HG02840 (cell line): ENCODE measurements around the gene TOM1.
"Not testable (repeated sequence)": the region's sequence is repeated elsewhere in the genome, so short reads cannot be mapped to it uniquely, and the experiment has no call there.

ENCODE experiments used
- ATAC-seq: cut with Tn5 transposase; IDR thresholded peaks from one replicate; pipeline ENCODE4 v1.9.1; 2021; ENCODE audit warnings: mild to moderate bottlenecking, moderate library complexity, moderate number of reproducible peaks; ENCODE audit not compliant: unreplicated experiment, low FRiP score

TOM1 gene

DNA sequence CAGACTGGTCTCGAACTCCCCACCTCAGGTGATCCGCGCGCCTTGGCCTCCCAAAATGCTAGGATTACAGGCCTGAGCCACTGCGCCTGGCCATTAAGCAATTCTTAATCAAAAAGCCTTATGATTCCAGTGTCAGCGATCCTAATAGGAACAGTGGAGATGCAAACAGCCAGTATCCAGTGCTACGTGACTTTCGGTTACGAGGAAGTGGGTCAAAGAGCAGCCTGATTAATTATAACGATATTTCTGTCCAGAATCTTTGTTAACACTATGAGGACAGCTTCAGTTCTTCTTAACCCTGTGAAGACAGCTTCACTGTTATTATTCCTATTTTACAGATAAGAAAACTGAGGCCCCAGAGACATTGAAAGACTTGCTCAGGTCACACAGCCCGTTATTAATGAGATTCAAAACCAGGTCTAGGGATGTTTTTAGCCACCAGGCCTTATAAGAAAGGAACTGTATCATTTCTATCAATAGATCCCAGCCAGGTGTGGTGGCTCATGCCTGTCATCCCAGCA is 63.9 kb downstream of the TOM1 start:
- no peak for ATAC-seq

GRCh38 chr22:35364230-35364629 is 64.5 kb downstream of the TOM1 start:
- not testable (repeated sequence) for ATAC-seq

DNA sequence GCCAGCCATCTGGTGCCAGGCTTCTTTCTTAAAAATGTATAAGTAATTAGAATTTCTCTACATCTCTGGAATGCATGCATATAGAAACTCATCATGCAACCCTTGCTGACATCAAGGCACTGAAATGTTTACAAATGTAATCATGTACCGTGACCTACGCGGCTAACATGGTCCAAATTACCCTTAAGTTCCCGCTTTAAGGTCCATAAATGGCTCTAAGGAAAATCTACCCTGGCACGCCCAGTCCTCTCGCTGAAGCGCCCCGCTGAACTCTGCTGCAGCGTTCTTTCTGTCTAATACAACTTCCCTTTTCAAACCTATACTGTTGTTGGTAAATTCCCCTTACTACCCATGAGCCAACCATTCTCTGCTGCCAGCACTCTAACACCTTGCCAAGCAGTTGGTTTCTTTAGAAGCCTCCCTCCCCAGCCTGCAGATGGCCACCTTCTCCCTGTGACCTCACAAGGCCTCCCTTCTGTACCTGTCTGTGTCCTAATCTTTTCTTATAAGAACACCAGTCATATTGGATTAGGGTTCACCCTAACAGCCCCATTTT is 67.7 kb downstream of the TOM1 start:
- no peak for ATAC-seq

DNA sequence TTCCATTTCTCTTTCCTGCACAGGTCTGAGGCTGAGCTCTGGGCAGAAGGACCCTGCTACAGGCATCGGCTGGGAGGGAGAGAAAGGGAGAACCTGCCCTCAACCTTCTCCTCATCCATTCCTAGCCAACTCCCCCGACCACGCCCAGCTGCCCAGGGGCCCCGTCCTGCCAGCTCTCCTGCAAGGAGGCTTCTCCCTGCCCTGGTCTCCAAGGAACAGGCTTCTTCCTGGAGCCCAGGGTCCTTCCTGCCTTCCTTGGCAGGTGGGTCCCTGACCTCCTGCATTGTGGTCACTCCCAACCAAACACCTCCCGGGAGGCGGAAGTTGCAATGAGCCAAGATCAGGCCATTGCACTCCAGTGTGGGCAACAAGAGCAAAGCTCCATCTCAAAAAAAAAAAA is 68.7 kb downstream of the TOM1 start:
- no peak for ATAC-seq

DNA sequence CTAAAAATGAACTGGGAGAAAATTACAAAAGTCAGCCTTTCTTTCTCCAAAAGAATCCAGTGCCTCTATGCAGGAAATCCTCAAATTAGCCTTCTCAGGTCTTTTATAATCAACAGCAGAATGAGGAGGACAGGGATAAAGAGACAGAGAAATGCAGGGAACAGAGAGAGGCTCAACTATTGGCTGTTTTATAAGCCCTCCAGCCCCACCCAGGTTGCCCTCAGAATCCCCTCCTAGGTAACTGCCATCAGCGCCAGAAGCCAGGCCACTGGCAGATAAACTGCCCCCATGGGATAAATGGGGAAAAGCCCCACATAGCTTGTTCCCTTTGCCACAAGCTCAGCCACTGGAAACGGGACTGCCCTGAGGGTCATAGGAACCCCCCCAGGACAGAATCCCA is 70.3 kb downstream of the TOM1 start:
- no peak for ATAC-seq

DNA sequence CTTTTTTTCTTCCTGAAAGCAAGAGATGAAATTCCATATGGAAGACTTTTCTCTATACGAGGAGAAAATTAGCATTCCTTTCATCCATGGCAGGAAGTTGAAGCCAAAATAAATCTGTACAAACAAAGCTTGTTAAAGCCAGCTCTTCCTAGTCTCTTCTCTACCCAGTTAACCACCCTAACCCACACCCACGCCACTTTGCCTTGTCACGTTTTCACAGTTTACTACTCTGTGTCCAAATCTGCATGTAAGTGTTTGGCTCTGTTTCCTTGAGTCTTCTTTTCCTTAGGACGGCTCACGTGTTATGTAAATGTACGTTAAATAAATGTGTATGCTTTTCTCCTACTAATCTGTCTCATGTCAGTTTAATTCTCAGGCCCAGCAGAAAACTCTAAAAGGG is 74.1 kb downstream of the TOM1 start:
- no peak for ATAC-seq

- ATAC-seq = no peak
These were observed 75.3 kb downstream of the TOM1 start for GRCh38 chr22:35375031-35375430.

- ATAC-seq = no peak
These were observed 75.8 kb downstream of the TOM1 start for GRCh38 chr22:35375526-35375925.

GRCh38 chr22:35376728-35377472 is 77.2 kb downstream of the TOM1 start:
- ATAC-seq = peak; percentile 62

- ATAC-seq = no peak
These were observed 78.0 kb downstream of the TOM1 start for GRCh38 chr22:35377735-35378134.

GRCh38 chr22:35378621-35379020 is 78.9 kb downstream of the TOM1 start:
- ATAC-seq = no peak

DNA sequence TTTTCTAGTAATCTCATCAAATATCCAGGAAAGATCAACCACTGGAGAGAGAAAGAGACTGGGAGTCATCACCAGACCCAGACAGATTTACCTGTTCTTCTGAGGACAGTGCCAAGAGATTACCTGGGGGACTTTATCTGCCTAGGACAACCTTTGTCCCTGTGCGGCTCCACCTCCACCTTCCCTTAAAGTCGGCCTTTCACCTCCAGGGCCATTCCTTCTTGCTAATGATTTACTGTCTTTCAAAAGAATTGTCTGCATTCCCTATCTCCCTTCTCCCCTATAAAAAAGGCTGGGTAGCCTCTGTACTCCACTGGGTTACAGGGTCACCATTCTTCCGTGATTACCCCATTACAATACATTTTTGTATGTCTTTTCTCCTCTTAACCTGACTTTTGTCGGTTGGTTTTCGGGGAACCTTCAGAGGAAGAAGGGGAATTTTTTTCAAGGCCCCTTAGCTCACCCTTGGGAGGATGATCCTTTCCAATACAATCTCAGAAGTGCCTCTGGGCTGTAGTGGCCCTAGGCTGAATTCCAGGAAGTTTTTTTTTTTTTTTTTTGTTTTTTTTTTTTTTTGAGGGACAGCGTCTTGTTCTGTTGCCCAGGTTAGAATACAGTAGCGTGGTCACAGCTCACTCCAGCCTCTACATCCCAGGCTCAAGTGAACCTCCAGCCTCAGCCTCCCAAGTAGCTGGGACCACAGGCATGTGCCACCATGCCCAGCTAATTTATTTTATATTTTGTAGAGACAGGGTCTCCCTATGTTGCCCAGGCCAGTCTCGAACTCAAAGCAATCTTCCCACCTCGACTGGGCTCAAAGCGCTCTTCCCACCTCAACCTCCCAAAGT is 79.7 kb downstream of the TOM1 start:
- no peak for ATAC-seq

DNA sequence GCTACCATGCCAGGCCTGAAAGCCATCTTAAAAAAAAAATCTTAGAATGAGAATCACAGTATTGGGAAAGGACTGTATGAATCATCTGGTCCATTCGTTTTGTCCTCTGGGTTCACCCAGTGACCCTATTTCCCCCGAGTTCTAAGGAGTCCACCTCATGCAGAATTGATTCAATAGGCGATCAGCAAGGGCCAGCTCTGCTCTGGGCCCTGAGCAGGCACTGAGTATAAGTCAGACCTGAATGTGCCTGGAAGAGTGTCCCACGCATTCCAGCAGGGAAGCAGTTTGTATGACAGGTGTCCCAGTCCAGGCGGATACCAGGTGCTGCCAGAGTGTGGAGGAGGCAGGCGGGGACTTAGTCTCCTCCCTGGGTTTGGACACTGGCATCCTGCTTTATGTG is 80.3 kb downstream of the TOM1 start:
- ATAC-seq = no peak

DNA sequence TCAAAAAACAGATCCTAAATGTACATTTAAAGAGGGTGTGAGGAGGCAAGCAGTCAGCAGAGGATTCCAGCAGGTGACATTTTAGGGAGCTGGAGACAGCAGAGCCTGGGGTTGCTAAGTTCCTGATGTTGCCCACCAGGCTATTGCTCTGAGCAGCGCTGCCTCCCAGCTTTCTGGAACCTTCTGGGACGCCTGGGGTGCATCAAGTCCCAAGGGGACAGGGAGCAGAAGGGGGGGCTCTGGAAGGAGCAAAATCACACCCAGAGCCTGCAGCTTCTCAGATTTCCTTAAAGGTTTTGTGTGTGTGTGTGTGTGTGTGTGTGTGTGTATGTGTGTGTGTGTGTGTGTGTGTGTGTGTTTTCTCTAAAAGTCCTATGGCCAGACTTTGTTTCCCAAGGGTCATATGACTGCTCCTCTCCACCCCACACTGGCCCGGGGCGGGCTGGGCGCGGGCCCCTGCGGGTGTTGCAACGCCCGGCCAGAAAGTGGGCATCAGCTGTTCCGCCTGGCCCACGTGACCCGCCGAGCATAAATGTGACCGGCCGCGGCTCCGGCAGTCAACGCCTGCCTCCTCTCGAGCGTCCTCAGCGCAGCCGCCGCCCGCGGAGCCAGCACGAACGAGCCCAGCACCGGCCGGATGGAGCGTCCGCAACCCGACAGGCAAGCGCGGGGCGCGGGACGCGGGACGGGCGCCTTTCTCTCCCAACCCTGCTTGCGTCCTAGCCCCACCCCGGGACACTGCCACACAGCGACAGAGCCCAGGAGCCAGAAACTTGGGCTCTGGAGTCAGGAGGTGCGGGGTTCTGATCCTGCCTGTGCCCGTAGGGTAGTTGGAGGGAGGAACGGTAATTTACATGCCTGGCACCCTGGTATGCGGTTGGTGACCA is 81.1 kb downstream of the TOM1 start, which contains the start of gene HMOX1:
HMOX1 (plus strand) TSS at position 560 of the 887 bp plus-strand sequence; CDS start at position 638, 78 bp downstream.
- ATAC-seq = no peak

DNA sequence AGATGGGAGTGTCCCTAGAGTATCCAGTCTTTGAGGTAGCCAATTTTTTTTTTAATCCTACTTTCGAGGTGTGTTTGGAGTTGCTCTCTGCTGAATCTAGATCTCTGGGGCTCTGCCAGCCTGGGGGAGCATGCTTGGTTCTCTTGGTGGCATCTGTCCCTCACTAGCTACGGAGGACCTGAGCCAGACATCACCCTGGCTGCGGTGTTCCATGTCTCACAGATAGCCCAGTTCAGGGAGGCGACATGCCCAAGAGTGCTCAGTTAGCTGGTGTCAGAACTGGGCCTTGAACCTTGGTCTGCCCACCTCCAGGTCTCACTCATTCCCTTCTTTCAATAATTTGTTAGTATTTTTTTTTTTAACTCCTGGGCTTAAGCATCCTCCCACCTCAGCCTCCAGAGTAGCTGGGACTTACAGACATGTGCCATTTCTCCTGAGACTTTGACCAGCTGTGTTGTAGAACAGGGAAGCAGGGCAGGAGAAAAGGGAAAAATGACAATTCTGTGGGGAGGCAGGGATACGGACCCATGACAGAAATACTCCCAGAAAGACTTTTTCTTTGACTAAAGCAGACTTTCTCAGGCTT is 81.8 kb downstream of the TOM1 start:
- no peak for ATAC-seq

GRCh38 chr22:35383679-35384071 is 84.0 kb downstream of the TOM1 start:
- no peak for ATAC-seq

GRCh38 chr22:35384527-35384926 is 84.8 kb downstream of the TOM1 start:
- ATAC-seq = no peak

- no peak for ATAC-seq
These were observed 85.4 kb downstream of the TOM1 start for GRCh38 chr22:35384975-35385588.

DNA sequence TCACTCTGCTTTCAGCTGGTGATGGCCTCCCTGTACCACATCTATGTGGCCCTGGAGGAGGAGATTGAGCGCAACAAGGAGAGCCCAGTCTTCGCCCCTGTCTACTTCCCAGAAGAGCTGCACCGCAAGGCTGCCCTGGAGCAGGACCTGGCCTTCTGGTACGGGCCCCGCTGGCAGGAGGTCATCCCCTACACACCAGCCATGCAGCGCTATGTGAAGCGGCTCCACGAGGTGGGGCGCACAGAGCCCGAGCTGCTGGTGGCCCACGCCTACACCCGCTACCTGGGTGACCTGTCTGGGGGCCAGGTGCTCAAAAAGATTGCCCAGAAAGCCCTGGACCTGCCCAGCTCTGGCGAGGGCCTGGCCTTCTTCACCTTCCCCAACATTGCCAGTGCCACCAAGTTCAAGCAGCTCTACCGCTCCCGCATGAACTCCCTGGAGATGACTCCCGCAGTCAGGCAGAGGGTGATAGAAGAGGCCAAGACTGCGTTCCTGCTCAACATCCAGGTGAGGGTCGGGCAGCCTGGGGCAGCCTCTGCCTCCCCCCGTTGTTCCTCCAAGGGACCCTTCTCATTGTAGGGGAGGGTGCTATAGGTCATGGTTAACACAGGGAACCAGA is 87.1 kb downstream of the TOM1 start:
- ATAC-seq = no peak
